LNCAP (cell line): ENCODE data around the gene PROZ.

Source experiments
- CTCF ChIP-seq: fragments of 450-650 bp; IDR thresholded peaks from 2 replicates; pipeline ENCODE4 v1.5.1; 2017; ENCODE audit warnings: mild to moderate bottlenecking

PROZ gene

GRCh38 chr13:113135281-113135760 is 23.1 kb upstream of the PROZ start:
- no peak for TF ChIP-seq CTCF

- no peak for TF ChIP-seq CTCF
These were observed 20.7 kb upstream of the PROZ start for GRCh38 chr13:113137691-113138298.

- TF ChIP-seq CTCF: no peak
These were observed 19.5 kb upstream of the PROZ start for GRCh38 chr13:113138792-113139551.

GRCh38 chr13:113139577-113139976 is 18.9 kb upstream of the PROZ start:
- no peak for TF ChIP-seq CTCF

GRCh38 chr13:113140677-113141600 is 17.5 kb upstream of the PROZ start:
- no peak for TF ChIP-seq CTCF

- TF ChIP-seq CTCF: no peak
These were observed 16.9 kb upstream of the PROZ start for GRCh38 chr13:113141601-113141970.

GRCh38 chr13:113142876-113143275 is 15.6 kb upstream of the PROZ start:
- TF ChIP-seq CTCF: no peak
